GM12891 (cell line): ENCODE data around the gene FGF16.

Experiments
- POLR2A ChIP-seq: IDR thresholded peaks from 2 replicates; pipeline ENCODE4 v1.6.1; 2011; ENCODE audit warnings: low read depth, low read length, control low read depth
- POLR2AphosphoS5 ChIP-seq: IDR thresholded peaks from 2 replicates; pipeline ENCODE4 v1.6.1; 2011; ENCODE audit warnings: low read depth, low read length, control low read depth
- TAF1 ChIP-seq: IDR thresholded peaks from 2 replicates; pipeline ENCODE4 v1.6.1; 2011; ENCODE audit warnings: low read depth, low read length, control low read depth

- TF ChIP-seq TAF1: no peak
- TF ChIP-seq POLR2AphosphoS5: no peak
- no peak for TF ChIP-seq POLR2A
These were observed 10.9 kb upstream of the FGF16 start for GRCh38 chrX:77436271-77436670.
